Activated B cell treated with CpG ODN at 0.5 μM for 24 hours (primary cell): Measurements from ENCODE around the gene MIDN. TPM values are rescaled to one million over a fixed set of nuclear protein-coding genes. Genes with fewer than 3 reads are reported as not detected.

ENCODE experiments used
- ATAC-seq: fragments of 200-7000 bp; cut with Tn5 transposase; one replicate; pipeline ENCODE4 v1.10.0; 2021; ENCODE audit warnings: low read depth, mild to moderate bottlenecking, moderate library complexity
- CTCF ChIA-PET: fragments of 350-600 bp; sonication (Branson Sonifier 250); formaldehyde crosslinking; loops from one replicate; lab custom pipeline; 2021; ENCODE audit warnings: antibody characterized with exemption; lab: Charles Lee
- POLR2A ChIA-PET: fragments of 350-600 bp; sonication (Branson Sonifier 250); formaldehyde crosslinking; loops from one replicate; lab custom pipeline; 2021; ENCODE audit warnings: antibody characterized with exemption; lab: Charles Lee
- DNase-seq: peaks from one replicate; pipeline ENCODE4 v3.0.0; 2022
- H3K27ac Mint-ChIP-seq: one replicate; pipeline ENCODE4 v1.8.0; 2020; ENCODE audit warnings: mixed read lengths
- H3K27me3 Mint-ChIP-seq: one replicate; pipeline ENCODE4 v1.8.0; 2021; ENCODE audit warnings: mixed read lengths
- H3K36me3 Mint-ChIP-seq: one replicate; pipeline ENCODE4 v1.8.0; 2021; ENCODE audit warnings: low read depth, mixed read lengths
- H3K4me1 Mint-ChIP-seq: one replicate; pipeline ENCODE4 v1.8.0; 2021; ENCODE audit warnings: mixed read lengths
- H3K4me3 Mint-ChIP-seq: one replicate; pipeline ENCODE4 v1.8.0; 2020; ENCODE audit warnings: mild to moderate bottlenecking, mixed read lengths
- H3K9me3 Mint-ChIP-seq: one replicate; pipeline ENCODE4 v1.8.0; 2020; ENCODE audit warnings: mixed read lengths
- CTCF ChIP-seq: fragments of 200-600 bp; IDR thresholded peaks from one replicate; pipeline ENCODE4 v1.8.0; 2022; ENCODE audit warnings: antibody characterized with exemption, mild to moderate bottlenecking
- intact Hi-C: fragments of 100-400 bp; cut with micrococcal nuclease; formaldehyde crosslinking; loops from one replicate; pipeline ENCODE4 v1.15.1; 2024
- total RNA-seq: library from RNA; stranded (reverse); gene quantifications from 2 replicates; pipeline ENCODE4 v1.2.3, GENCODE V29; 2022

Gene MIDN
- total RNA-seq, 1 donor from 2014 or later = 68.4 TPM

GRCh38 chr19:1261538-1261797, 13.1 kb downstream of the MIDN start:
- Mint-ChIP-seq H3K27ac (peak overlapping the region; percentile 97), H3K4me1 (peaks cover 79% of the 10 kb centered on the region), H3K27me3 (no peaks in the 10 kb centered on the region), H3K4me3 (peak overlapping the region; percentile 91), H3K9me3 (no peaks in the 10 kb centered on the region), H3K36me3 (peaks cover 12% of the 10 kb centered on the region)
- ATAC-seq = no peak
- no peak for TF ChIP-seq CTCF
- POLR2A ChIA-PET = interaction anchor here (0.8 to 11.5 kb wide), 9 partner anchors 7 to 353 kb away, joined by 3 to 824 read pairs (median 6); partner anchors contain the start of genes ABCA7, ATP5F1D, CBARP and CIRBP
- intact Hi-C loops = loop anchor here (1.0 to 5.0 kb wide), 3 partner anchors 8 to 354 kb away; partner anchors contain the start of gene CIRBP
- CTCF ChIA-PET = interaction anchor here (3.6 to 9.8 kb wide), 2 partner anchors 9 to 19 kb away, joined by 11 to 540 read pairs; partner anchors contain the start of gene ATP5F1D
- peak; percentile 52 for DNase-seq

GRCh38 chr19:1261798-1262622, 13.6 kb downstream of the MIDN start:
- intact Hi-C loops = loop anchor here (1.0 to 5.0 kb wide), 3 partner anchors 7 to 355 kb away; partner anchors contain the start of gene CIRBP
- Mint-ChIP-seq H3K27ac (peak overlapping the region; percentile 97), H3K4me3 (peak overlapping the region; percentile 91), H3K36me3 (peaks cover 8% of the 10 kb centered on the region), H3K4me1 (peaks cover 78% of the 10 kb centered on the region), H3K27me3 (no peaks in the 10 kb centered on the region), H3K9me3 (no peaks in the 10 kb centered on the region)
- ATAC-seq (no peak), DNase-seq (peak; percentile 53)
- ChIA-PET CTCF (interaction anchor here (3.6 to 9.8 kb wide), 2 partner anchors 9 to 19 kb away, joined by 11 to 540 read pairs; partner anchors contain the start of gene ATP5F1D), POLR2A (interaction anchor here (0.8 to 11.5 kb wide), 9 partner anchors 7 to 354 kb away, joined by 3 to 824 read pairs (median 6); partner anchors contain the start of genes ABCA7, ATP5F1D, CBARP and CIRBP)
- TF ChIP-seq CTCF = no peak

GRCh38 chr19:1262623-1263123, 14.3 kb downstream of the MIDN start:
- no peak for DNase-seq
- POLR2A ChIA-PET = interaction anchor here (1.1 to 11.5 kb wide), 7 partner anchors 7 to 355 kb away, joined by 4 to 824 read pairs (median 5); partner anchors contain the start of genes ABCA7, ATP5F1D and CBARP
- ATAC-seq = no peak
- CTCF ChIA-PET = interaction anchor here (3.6 to 9.8 kb wide), 2 partner anchors 10 to 20 kb away, joined by 11 to 540 read pairs; partner anchors contain the start of gene ATP5F1D
- intact Hi-C loops = loop anchor here (5.0 kb wide), 1 partner anchor 355 kb away; no protein-coding TSS in a partner anchor
- Mint-ChIP-seq H3K4me3 (peak overlapping the region; percentile 79), H3K9me3 (no peaks in the 10 kb centered on the region), H3K27ac (peak overlapping the region; percentile 94), H3K36me3 (peaks cover 4% of the 10 kb centered on the region), H3K27me3 (no peaks in the 10 kb centered on the region), H3K4me1 (peaks cover 81% of the 10 kb centered on the region)
- no peak for TF ChIP-seq CTCF

DNA sequence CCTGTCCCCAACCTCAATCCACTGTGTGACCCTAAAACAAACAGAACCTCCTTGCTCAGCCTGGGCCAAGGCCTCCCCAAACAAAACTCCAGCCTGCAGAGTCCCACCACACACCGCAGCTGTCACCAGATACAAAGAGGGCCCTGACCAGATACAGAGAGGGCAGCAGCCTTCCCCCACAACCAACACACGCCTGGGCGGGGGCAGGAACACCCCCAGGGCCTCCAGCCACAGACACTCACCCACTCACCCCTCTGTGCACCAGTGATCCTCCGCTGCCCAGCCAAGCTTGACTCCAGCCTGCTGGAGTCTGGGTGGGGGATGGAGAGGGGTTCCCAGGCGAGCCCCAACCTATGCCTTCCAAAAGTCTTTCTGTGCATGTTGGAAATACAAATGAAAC, 14.8 kb downstream of the MIDN start:
- no peaks in the 10 kb centered on the region for H3K27me3 Mint-ChIP-seq
- peaks cover 3% of the 10 kb centered on the region for H3K36me3 Mint-ChIP-seq
- no peak for ATAC-seq
- DNase-seq = no peak
- H3K27ac Mint-ChIP-seq = peak overlapping the region; percentile 94
- H3K4me3 Mint-ChIP-seq = peak overlapping the region; percentile 79
- intact Hi-C loops = loop anchor here (5.0 kb wide), 1 partner anchor 356 kb away; no protein-coding TSS in a partner anchor
- POLR2A ChIA-PET = interaction anchor here (1.1 to 11.5 kb wide), 5 partner anchors 8 to 203 kb away, joined by 3 to 824 read pairs (median 34); partner anchors contain the start of genes ATP5F1D and CBARP
- CTCF ChIA-PET = interaction anchor here (3.6 to 9.8 kb wide), 2 partner anchors 10 to 20 kb away, joined by 11 to 540 read pairs; partner anchors contain the start of gene ATP5F1D
- TF ChIP-seq CTCF = no peak
- no peaks in the 10 kb centered on the region for H3K9me3 Mint-ChIP-seq
- peaks cover 81% of the 10 kb centered on the region for H3K4me1 Mint-ChIP-seq
